ENCODE results near the gene BMS1. TPM values are rescaled to one million over a fixed set of nuclear protein-coding genes. Genes with fewer than 3 reads are reported as not detected.

Gene BMS1
- polyA plus RNA-seq, 1 experiment, result 2.7 TPM

DNA sequence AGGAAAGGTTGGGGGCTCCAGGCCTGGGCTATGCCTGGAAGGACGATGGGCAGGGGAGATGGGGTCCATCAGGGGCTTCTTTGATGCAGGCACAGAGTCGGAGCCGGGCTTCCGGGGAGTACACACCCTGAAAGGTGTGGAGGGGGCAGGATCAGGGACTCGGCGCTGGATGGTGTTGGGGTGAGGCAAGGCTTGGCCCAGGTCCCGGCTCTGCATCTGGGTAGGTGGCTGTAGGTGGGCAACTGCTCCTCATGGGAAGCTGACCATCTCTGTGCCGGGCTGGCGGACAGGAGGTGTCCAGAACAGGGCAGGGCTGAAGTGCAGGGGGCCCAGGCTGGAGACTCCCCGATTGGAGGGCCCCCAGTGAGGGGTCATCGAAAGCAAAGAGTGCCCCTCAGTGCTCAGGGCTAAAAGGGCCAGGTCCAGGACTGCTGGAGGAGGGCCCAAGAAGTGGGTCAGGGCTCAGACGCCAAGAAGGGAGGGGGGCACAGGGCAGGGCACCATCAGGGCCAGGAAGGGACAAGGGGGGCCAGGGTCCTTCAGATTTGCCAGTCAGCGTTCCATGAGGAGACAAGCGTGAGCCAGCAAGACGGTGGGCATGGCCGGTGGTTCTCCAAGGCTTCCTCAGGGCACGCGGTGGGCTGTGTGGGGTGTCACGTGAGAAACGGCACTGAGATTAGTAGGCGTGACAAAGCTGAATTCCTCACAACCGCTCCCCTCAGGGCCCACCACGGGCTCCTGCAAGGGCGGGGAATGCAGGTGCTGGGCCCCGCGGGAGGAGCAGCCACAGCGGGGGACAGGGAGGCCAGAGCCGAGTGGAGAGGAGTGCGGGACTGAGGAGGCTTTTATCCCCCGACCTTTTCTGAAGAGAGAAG lies 97.0 kb downstream of the BMS1 start:
- no peak for DNase-seq (ENCODE audit: low read depth)
- Histone ChIP-seq H3K36me3 (ENCODE audit: control insufficient read depth, insufficient read depth, low read length) (no peaks in the 10 kb centered on the region), H3K27me3 (ENCODE audit: control insufficient read depth, insufficient read depth, low read length) (no peaks in the 10 kb centered on the region), H3K4me3 (ENCODE audit: low read depth, low read length) (no peak overlapping the region)
- POLR2A ChIA-PET, result no interaction called here
- TF ChIP-seq, protein P1, sequence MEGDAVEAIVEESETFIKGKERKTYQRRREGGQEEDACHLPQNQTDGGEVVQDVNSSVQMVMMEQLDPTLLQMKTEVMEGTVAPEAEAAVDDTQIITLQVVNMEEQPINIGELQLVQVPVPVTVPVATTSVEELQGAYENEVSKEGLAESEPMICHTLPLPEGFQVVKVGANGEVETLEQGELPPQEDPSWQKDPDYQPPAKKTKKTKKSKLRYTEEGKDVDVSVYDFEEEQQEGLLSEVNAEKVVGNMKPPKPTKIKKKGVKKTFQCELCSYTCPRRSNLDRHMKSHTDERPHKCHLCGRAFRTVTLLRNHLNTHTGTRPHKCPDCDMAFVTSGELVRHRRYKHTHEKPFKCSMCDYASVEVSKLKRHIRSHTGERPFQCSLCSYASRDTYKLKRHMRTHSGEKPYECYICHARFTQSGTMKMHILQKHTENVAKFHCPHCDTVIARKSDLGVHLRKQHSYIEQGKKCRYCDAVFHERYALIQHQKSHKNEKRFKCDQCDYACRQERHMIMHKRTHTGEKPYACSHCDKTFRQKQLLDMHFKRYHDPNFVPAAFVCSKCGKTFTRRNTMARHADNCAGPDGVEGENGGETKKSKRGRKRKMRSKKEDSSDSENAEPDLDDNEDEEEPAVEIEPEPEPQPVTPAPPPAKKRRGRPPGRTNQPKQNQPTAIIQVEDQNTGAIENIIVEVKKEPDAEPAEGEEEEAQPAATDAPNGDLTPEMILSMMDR (IDR thresholded peaks at IDR 0.05; ENCODE audit: insufficient read depth, low read depth, low read length), result no peak
- CTCF ChIA-PET, result no interaction called here

DNA sequence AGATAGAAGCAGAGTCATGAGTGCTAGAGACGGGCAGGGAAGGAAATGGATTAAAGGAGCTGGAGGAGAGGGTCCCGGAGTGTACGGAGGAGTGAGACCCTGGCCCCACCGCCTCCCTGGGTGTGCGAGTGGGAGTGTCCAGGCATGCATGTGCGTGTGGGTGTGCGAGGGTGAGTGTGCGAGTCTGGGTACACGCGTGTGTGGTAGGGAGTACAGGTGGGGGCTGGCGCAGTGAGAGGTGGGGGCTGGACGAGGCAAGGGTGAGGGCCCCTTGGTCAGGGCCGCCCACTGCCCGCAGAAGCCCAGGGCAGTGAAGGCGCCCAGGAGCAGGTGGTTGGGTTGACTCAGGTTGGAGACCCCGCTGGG lies 97.6 kb downstream of the BMS1 start:
- DNase-seq (ENCODE audit: low read depth), result no peak
- POLR2A ChIA-PET, result no interaction called here
- TF ChIP-seq, protein P1 (IDR thresholded peaks at IDR 0.05; ENCODE audit: insufficient read depth, low read depth, low read length), result no peak
- H3K27me3 ChIP-seq (ENCODE audit: control insufficient read depth, insufficient read depth, low read length), result no peaks in the 10 kb centered on the region
- no peaks in the 10 kb centered on the region for H3K36me3 ChIP-seq (ENCODE audit: control insufficient read depth, insufficient read depth, low read length)
- CTCF ChIA-PET, result no interaction called here
- H3K4me3 ChIP-seq (ENCODE audit: low read depth, low read length), result no peak overlapping the region

DNA sequence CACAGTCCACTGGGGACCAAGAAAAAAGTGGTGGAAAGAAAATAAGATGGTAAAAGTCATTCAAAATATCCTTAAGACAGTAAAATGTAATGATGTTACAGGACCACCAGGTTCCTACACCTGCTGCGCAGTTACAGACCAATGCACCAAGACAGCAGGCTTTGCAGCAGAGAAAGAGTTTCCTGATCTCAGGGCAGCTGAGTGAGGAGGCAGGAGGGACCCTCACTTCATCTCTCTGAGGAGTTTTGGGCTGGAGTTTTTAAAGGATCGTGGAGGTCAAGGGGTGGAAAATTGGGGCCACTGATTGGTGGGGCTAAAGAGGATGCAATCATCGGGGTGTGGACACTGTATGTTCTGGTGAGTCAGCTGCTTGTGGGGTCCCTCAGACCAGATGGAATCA lies 100.0 kb downstream of the BMS1 start:
- POLR2A ChIA-PET, result no interaction called here
- CTCF ChIA-PET, result no interaction called here
- DNase-seq (ENCODE audit: low read depth), result no peak
- TF ChIP-seq, protein P1 (IDR thresholded peaks at IDR 0.05; ENCODE audit: insufficient read depth, low read depth, low read length), result no peak
- Histone ChIP-seq H3K36me3 (ENCODE audit: control insufficient read depth, insufficient read depth, low read length) (no peaks in the 10 kb centered on the region), H3K27me3 (ENCODE audit: control insufficient read depth, insufficient read depth, low read length) (no peaks in the 10 kb centered on the region), H3K4me3 (ENCODE audit: low read depth, low read length) (no peak overlapping the region)

Small RNA genes lying within 50 kb of the gene (small RNA-seq; reads per million reads assigned to genes)
- not detected for gene RNU6-885P (ENCODE audit: insufficient read length, low read depth, low replicate concordance)

Other genes with a start within 250 kb of the BMS1 start
- 4.8 and 8.2 TPM in 2 replicates for gene ZNF33B, start 144.2 kb upstream of the BMS1 start, polyA plus RNA-seq (2011; rRNA removed)